ENCODE data around the gene SFPQ. TPM values are rescaled to one million over a fixed set of nuclear protein-coding genes. Genes with fewer than 3 reads are reported as not detected.

Gene SFPQ
- total and polyA plus RNA-seq, 12 donors, result 67.6 to 762 (median 181) TPM

DNA sequence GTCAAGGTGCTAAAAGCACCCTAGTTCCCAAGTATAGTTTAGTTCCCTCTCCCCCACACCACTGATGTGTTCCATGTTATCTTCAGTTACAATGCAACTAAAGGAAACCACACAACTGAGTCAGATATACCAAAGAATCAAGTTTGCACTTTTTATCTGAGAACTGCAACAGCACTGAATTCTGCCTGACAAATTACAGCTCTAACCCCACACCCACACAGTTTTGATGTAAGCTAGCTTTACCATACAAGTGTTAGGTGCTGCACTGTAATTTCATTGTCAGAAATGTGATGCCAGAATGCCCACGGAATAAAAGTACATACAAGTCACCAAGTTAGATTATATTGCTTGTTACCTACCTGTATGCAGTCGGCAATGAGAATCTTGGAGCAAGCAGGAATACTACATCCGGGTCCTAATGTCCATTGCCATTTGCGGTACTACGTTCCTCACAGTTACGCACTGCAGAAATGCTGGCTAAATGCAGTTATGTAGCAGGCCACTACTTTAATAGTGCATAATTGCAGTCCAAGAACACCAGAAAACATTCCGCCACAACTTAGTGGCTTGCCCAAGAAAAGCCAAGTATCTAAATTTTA lies 12.1 kb downstream of the SFPQ start:
- Histone ChIP-seq H3K27me3 (no peaks in the 10 kb centered on the region), H3K4me1 (replicated peaks in 1 of 2) (peaks cover 0 to 38% of the 10 kb centered on the region in 2 donors), H3K4me3 (no peak overlapping the region), H3K9me3 (replicated peaks in 1 of 3) (no peaks in the 10 kb centered on the region), H3K27ac (no peak overlapping the region), H3K36me3 (replicated peaks in 1 of 2) (peaks cover 0 to 100% of the 10 kb centered on the region in 2 donors)
- no peak for TF ChIP-seq POLR2A (IDR thresholded peaks at IDR 0.05)
- TF ChIP-seq CTCF (IDR thresholded peaks at IDR 0.05), result no peak
- intact Hi-C loops (cut with DNase I), result loop anchor here in 1 of 2 donors (10.0 kb wide), 1 partner anchor 146 kb away; the partner anchor contains the start of gene ZMYM6
- WGBS, 4 donors, result 90 to 94% (median 91%) methylated on average over 7 of the region's 7 CpGs
- DNase-seq, result no peak

GRCh38 chr1:35179908-35180307 lies 13.0 kb downstream of the SFPQ start:
- intact Hi-C loops (cut with DNase I), result loop anchor here in 1 of 2 donors (10.0 kb wide), 1 partner anchor 145 kb away; the partner anchor contains the start of gene ZMYM6
- H3K4me1 ChIP-seq (replicated peaks in 1 of 2), result peaks cover 0 to 34% of the 10 kb centered on the region in 2 donors
- 50 to 63% (median 56%) methylated on average over 1 of the region's 1 CpG for WGBS, 4 donors

DNA sequence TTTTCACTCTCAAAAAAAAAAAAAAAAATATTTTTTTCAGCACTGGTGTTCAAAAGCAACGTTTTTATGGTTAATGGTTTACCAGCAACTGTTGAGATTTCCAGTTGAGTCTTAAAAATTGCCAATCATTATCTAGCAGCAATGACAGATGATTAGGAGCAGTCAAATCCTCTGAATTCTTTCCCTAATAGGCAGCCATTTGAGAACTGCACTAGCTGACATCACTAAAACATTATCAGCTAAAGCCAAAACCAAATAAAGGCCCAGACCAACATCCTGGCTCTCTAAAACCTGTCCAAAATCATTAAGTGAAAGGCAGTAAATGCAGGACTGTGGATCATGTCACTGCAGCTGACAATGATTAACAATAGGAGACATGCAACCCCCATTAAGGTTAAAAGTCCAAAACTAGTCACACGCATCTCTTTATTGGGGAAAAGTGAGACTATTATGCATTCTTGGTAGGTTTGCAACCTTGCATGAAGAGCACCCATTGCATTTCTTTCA lies 14.0 kb downstream of the SFPQ start:
- no peak for TF ChIP-seq POLR2A (IDR thresholded peaks at IDR 0.05)
- TF ChIP-seq CTCF (IDR thresholded peaks at IDR 0.05), result no peak
- 47 to 54% (median 51%) methylated on average over 2 of the region's 2 CpGs for WGBS, 4 donors
- Histone ChIP-seq H3K36me3 (replicated peaks in 1 of 2) (peaks cover 0 to 92% of the 10 kb centered on the region in 2 donors), H3K27ac (no peak overlapping the region), H3K27me3 (no peaks in the 10 kb centered on the region), H3K4me1 (replicated peaks in 1 of 2) (peaks cover 0 to 34% of the 10 kb centered on the region in 2 donors), H3K9me3 (replicated peaks in 1 of 3) (no peaks in the 10 kb centered on the region), H3K4me3 (no peak overlapping the region)
- DNase-seq, result no peak
- intact Hi-C loops (cut with DNase I), result no loop called here

More at GRCh38 chr1:35179908-35180307, 13.0 kb downstream of the SFPQ start:
- Histone ChIP-seq H3K27ac (no peak overlapping the region), H3K27me3 (no peaks in the 10 kb centered on the region), H3K36me3 (replicated peaks in 1 of 2) (peaks cover 0 to 100% of the 10 kb centered on the region in 2 donors), H3K4me3 (no peak overlapping the region), H3K9me3 (replicated peaks in 1 of 3) (no peaks in the 10 kb centered on the region)
- DNase-seq, result no peak
- TF ChIP-seq POLR2A (IDR thresholded peaks at IDR 0.05) (no peak), CTCF (IDR thresholded peaks at IDR 0.05) (no peak)

DNA sequence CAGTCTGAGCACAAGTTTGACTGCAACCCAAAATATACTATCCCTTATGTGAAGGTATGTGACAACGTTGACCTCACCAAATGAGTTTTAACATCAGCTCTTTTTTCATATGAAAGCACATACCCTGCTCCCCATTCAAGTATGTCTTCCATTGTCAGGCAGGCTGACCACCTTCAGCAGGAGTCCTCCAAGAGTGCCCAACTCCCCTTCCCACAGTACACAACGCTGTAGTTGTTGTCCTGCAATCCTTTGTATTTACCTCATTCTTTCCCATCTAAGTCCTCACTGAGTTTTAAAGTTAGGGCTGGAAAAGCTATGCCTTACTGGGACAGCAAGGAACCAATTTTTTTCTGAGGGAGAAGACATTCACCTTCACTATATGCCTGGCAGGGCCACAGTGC lies 14.7 kb downstream of the SFPQ start:
- Histone ChIP-seq H3K27ac (no peak overlapping the region), H3K9me3 (replicated peaks in 1 of 3) (no peaks in the 10 kb centered on the region), H3K27me3 (no peaks in the 10 kb centered on the region), H3K4me3 (no peak overlapping the region), H3K36me3 (replicated peaks in 1 of 2) (peaks cover 0 to 86% of the 10 kb centered on the region in 2 donors), H3K4me1 (replicated peaks in 1 of 2) (peaks cover 0 to 34% of the 10 kb centered on the region in 2 donors)
- TF ChIP-seq POLR2A (IDR thresholded peaks at IDR 0.05) (no peak), CTCF (IDR thresholded peaks at IDR 0.05) (no peak)
- WGBS, 4 donors, result 65 to 77% (median 70%) methylated on average over 2 of the region's 2 CpGs
- no peak for DNase-seq
- intact Hi-C loops (cut with DNase I), result no loop called here
